IPS-11a (cell line): ENCODE measurements around the gene FOXL3.
"Not testable (repeated sequence)": the region's sequence is repeated elsewhere in the genome, so short reads cannot be mapped to it uniquely, and the experiment has no call there.

ENCODE experiments used
- H3K4me3 ChIP-seq: one replicate; pipeline ENCODE4 v1.5.1; 2013; ENCODE audit warnings: low read depth, low read length, control low read depth

FOXL3 gene

GRCh38 chr7:286266-286665, 3.7 kb upstream of the FOXL3 start:
- H3K4me3 ChIP-seq: no peak overlapping the region

- H3K4me3 ChIP-seq: no peak overlapping the region
Observed at GRCh38 chr7:288671-289101, 1.3 kb upstream of the FOXL3 start.

GRCh38 chr7:289209-289755, 688 bp upstream of the FOXL3 start:
- no peak overlapping the region for H3K4me3 ChIP-seq

- no peak overlapping the region for H3K4me3 ChIP-seq
Observed at GRCh38 chr7:290554-291372, 793 bp downstream of the FOXL3 start.

GRCh38 chr7:291373-292092, 1.6 kb downstream of the FOXL3 start:
- no peak overlapping the region for H3K4me3 ChIP-seq

GRCh38 chr7:292226-292625, 2.3 kb downstream of the FOXL3 start:
- no peak overlapping the region for H3K4me3 ChIP-seq

GRCh38 chr7:292826-293225, 2.9 kb downstream of the FOXL3 start:
- H3K4me3 ChIP-seq: no peak overlapping the region

GRCh38 chr7:293681-294439, 3.9 kb downstream of the FOXL3 start:
- H3K4me3 ChIP-seq: no peak overlapping the region

- no peak overlapping the region for H3K4me3 ChIP-seq
Observed at GRCh38 chr7:294440-295154, 4.6 kb downstream of the FOXL3 start.

GRCh38 chr7:295155-296154, 5.5 kb downstream of the FOXL3 start:
- no peak overlapping the region for H3K4me3 ChIP-seq

GRCh38 chr7:296373-296945, 6.5 kb downstream of the FOXL3 start:
- H3K4me3 ChIP-seq: no peak overlapping the region

- not testable (repeated sequence) for H3K4me3 ChIP-seq
Observed at GRCh38 chr7:297141-297540, 7.2 kb downstream of the FOXL3 start.

GRCh38 chr7:297611-298374, 7.8 kb downstream of the FOXL3 start:
- H3K4me3 ChIP-seq: no peak overlapping the region

- H3K4me3 ChIP-seq: no peak overlapping the region
Observed at GRCh38 chr7:298375-298702, 8.4 kb downstream of the FOXL3 start.

- no peak overlapping the region for H3K4me3 ChIP-seq
Observed at GRCh38 chr7:298743-299142, 8.8 kb downstream of the FOXL3 start.

GRCh38 chr7:299169-299568, 9.2 kb downstream of the FOXL3 start:
- no peak overlapping the region for H3K4me3 ChIP-seq

GRCh38 chr7:299628-300027, 9.7 kb downstream of the FOXL3 start:
- H3K4me3 ChIP-seq: no peak overlapping the region

GRCh38 chr7:300048-300447, 10.1 kb downstream of the FOXL3 start:
- H3K4me3 ChIP-seq: no peak overlapping the region
